GM18861 (cell line): ENCODE results near the gene SRRM3.
"Not testable (repeated sequence)": the region's sequence is repeated elsewhere in the genome, so short reads cannot be mapped to it uniquely, and the experiment has no call there.

ENCODE experiments used
- ATAC-seq: cut with Tn5 transposase; IDR thresholded peaks from one replicate; pipeline ENCODE4 v1.9.1; 2021; ENCODE audit not compliant: unreplicated experiment

Gene SRRM3

GRCh38 chr7:76187272-76187671, 14.4 kb upstream of the SRRM3 start:
- ATAC-seq, result no peak

DNA sequence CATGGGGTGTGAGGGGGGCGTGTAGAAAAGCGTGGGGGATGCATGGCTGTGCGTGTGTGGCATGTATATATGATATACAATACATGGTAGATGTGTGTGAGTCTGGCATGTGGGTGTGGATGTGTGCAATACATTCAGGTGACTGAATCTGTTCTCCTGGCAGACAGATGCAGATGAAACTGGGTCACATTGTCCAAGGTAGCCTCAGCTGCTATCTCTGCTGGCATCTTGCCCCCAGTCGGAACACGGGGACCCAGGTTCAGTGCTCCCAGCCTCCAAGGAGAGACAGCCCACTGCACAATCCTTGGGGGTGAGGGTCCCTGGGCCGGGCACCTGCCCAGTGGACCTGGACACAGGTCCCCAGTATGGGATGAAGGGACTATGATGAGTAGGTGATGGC, 12.4 kb upstream of the SRRM3 start:
- ATAC-seq, result no peak

GRCh38 chr7:76191783-76192240, 9.9 kb upstream of the SRRM3 start:
- no peak for ATAC-seq

DNA sequence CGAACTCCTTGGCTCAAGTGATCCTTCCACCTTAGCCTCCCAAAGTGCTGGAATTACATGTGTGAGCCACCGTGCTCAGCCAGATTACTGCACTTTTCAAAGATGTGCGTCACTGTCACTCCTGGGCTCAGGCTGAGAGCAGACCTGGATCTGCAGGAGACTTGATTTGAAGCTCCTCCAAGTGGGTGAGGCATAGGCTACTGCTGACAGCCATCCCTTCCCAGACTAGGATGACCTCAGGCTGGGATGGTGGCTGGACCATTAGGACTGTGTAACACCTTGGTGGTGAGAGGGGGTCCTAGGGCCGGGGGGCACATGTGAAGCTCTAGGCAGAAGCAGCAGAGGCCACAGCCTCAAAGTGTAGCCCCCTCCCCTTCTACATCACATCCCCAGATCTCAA, 8.2 kb upstream of the SRRM3 start:
- no peak for ATAC-seq

DNA sequence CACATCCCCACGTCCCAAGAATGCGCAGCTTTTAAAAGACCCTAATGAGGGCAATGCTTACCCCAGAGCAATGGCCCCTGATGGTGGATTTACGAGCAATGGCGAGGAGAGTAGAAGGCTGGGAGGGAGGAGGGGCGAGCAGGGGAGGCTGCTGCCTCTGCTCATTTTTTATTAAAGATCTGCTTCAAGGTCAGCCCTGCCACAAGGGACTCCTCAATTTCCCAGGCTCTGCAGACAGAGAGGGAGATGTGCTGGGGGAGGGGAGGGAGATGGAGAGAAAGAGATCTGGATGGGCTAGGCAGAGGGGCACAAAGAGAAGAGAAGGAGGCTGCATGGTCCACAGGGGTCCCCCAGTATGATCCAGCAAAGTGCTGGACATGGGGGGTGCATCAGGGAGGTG, 7.8 kb upstream of the SRRM3 start:
- ATAC-seq, result no peak

- ATAC-seq, result no peak
Observed at GRCh38 chr7:76196786-76197185, 4.9 kb upstream of the SRRM3 start.

DNA sequence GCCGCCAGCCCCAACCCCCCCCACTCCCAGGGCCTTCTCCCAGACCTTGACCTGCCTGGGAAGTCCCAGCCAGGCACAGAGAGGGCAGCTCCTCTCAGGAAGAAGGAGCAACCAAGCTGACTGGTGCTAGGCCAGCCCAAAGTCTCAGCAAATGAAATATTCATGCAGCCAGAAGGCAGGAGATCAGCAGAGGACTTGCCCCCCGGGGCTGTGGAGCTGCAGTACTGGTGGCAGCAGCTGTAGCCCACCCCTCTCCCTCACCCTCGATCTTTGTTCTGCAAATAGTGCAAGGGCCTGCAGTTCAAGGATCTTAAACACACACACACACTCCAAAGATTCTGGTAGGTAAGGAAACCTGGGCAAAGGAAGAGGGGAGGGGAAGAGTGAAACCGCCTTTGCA, 3.5 kb upstream of the SRRM3 start:
- no peak for ATAC-seq

DNA sequence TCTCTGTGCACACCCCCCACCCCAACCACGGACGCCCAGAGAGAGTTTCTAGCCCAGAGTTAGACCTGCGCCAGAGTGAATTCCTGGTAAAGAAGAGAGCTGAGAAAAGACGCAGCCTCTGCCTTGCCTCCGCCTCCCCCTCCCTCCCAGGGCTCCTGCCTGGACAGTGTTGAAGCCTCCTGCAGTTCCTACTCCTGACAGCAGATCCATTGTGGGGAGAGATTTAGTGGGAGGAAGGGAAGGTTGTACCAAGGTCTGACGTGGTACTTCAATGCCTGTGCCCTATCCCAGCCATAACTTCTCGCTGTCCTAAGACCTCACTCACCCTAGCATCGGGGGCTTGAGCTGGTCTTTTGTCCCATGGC, 952 bp downstream of the SRRM3 start:
- ATAC-seq, result no peak

DNA sequence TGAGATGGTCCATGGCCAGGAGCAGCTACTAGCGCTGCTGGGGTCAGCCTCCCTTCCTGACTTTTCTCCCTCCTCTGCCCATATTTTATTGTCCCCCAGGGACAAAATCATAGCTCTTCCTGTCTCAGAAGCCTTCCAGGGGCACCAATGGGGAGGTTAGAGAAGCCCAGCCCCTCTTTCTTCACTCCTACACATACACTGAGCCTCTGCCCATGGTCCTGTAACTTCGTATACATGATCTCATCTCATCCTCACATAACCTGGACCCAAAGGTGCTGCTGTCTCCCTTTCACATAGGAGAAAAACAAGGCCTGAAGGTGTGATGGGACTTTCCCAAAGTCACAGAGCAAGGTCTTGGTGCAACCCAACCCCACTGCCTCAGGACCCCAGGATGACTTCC, 2.5 kb downstream of the SRRM3 start:
- no peak for ATAC-seq

DNA sequence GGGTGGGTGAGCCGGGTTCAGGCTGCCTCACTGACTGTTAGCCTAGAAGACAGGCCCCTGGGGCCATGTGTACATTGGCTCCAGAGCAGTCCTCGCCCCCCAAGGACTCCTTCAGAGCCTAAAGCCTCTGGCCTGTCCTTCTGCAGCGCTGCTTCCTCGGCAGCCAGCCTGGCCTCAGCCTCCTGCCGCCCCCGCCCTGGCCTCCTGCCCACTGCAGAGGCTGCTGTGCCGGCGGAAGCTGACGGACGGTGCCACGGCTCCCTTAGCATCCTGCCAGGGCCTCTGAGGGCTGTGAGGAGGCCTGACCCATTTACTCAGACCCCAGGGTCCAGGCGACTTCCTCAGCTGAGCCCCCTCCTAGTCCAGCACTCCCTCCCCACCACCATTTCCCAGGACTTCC, 4.9 kb downstream of the SRRM3 start:
- no peak for ATAC-seq

DNA sequence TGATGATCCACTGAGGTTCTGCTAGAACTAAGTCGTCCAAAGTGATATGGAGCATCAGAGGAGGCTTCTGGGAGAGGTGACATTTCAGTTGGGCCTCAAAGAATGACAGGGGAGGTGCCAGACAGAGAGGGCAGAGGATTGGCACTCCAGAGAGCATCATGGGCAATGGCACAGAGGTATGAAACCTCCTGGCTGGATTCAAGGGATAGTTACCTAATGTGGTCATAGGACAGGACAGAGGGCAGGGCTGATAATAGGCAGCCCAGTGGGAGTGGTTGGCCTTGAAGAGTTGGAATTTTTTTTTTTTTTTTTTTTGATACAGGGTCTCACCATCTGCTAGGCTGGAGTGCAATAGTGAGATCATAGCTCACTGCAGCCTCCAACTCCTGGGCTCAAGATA, 7.6 kb downstream of the SRRM3 start:
- no peak for ATAC-seq

DNA sequence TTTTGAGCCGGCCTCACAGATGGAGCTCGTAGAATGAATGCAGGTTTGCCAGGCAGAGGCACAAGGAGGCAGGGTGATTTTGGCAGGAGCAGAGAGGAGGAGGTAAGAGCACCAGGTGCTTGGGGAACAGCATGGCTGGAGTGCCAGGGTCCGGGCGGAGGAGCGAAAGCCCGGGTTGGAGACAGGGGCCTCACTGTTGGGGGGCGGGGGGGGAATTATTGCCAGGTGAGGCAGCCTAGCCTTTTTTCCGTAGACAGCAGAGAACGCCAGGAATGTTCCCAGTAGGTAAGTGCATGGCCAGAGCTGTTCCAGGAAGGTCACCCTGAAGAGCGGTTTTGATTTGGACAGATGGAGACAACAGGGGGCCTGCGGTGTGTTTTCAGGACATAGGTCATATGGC, 9.5 kb downstream of the SRRM3 start:
- no peak for ATAC-seq

DNA sequence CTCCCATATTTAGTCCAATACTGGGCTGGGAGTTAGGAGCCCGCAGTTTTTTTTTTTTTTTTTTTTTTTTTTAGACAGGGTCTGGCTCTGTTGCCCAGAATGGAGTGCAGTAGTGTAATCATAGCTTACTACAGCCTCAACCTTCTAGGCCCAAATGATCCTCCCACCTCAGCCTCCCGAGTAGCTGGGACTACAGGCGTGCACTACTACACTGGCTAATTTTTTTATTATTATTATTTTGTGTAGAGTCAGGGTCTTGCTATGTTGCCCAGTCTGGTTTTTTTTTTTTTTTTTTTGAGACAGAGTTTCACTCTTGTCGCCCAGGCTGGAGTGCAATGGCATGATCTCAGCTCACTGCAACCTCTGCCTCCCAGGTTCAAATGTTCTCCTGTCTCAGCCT, 13.7 kb downstream of the SRRM3 start:
- ATAC-seq, result not testable (repeated sequence)

GRCh38 chr7:76216381-76217082, 14.8 kb downstream of the SRRM3 start:
- no peak for ATAC-seq

- ATAC-seq, result no peak
Observed at GRCh38 chr7:76217942-76218566, 16.4 kb downstream of the SRRM3 start.

- ATAC-seq, result no peak
Observed at GRCh38 chr7:76220185-76221057, 18.7 kb downstream of the SRRM3 start.

- ATAC-seq, result no peak
Observed at GRCh38 chr7:76222333-76222732, 20.6 kb downstream of the SRRM3 start.

DNA sequence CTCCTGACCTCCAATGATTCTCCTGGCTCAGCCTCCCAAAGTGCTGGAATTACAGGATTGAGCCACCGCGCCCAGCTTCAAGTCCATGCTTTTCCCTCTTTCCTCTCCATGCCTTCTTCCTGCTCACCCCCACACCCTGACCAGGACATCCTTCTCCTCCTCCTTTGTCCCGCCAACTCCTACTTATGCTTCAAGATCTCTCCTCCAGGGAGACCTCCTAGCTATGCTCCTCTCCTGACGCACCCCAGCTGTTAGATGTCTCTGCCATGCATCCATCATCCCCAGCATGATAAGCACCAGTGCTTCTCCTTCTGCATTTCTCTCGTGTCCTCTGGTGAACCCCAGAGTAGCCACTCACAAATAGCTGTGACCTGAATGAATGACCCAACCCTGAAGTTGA, 21.1 kb downstream of the SRRM3 start:
- no peak for ATAC-seq

GRCh38 chr7:76223286-76223972, 21.7 kb downstream of the SRRM3 start:
- ATAC-seq, result no peak

DNA sequence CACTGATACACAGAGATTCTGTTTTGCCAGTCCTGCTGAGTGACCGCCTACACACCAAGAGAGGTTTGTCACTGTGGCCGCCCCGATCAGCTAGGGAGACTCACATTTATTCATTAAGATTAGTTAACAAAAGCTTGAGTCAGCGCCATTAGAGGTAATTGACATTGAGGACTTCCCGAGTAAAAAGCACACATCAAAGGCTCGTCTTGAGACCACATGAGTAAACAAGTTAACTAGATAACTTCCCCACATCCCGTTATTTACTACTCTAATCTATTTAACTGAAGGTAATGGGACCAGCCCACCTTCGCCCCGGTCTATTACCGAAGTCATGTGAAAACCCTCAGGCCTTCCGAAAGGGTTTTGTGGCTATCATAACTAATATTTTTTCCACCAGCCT, 23.0 kb downstream of the SRRM3 start:
- ATAC-seq, result no peak

DNA sequence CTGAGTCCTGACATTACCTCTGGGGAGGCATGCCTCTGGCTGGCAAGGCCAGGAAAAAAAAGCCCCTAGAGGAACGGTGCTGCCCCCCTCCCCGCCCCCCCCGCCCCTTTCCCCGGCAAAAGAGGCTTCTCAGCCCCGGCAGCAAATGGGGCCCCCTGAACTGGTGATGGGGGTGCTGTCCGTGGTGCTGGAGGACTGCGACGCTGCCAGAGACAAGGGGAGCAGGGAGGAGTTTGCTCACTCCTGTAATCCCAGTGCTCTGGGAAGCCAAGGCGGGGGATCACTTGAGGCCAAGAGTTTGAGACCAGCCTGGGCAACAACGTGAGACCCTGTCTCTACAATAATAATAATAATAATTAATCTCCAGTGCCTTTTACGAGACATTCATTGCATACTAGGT, 23.7 kb downstream of the SRRM3 start:
- ATAC-seq, result no peak
